Stimulated activated CD8-positive, alpha-beta memory T cell treated with anti-CD3 and anti-CD28 coated beads, Interleukin-2, amount 100 ng/mL, for 48 hours (primary cell): ENCODE results near the gene SRR.
A peak's percentile ranks its signal among the peaks of the same experiment; 100 is the strongest.
"Not testable (repeated sequence)": the region's sequence is repeated elsewhere in the genome, so short reads cannot be mapped to it uniquely, and the experiment has no call there.

Experiments
- DNase-seq, 2 donors: peaks; one replicate each; pipeline ENCODE4 v3.0.0-alpha.2; 2020; ENCODE audit warnings: low read depth in 2 of 2

Gene SRR

DNA sequence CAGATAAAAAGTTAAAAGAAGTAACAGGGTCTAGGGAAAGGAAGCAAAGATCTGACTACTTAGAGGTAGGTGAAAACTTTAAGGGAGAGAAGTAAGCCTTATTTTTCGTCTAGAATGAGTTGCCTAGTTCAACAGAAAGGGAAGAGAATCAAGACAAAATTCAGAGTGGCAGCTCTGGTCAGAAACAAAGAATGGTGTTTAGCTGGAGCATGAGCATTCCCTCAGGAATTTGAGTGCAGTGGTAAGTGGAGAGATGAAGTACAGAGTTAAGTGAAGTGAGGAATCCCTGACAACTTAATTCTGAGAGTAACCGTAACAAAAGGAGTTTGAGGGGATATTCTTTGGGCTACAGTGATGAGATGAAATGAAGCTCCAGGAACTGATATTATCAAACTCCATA lies 11.7 kb upstream of the SRR start:
- no peak for DNase-seq

DNA sequence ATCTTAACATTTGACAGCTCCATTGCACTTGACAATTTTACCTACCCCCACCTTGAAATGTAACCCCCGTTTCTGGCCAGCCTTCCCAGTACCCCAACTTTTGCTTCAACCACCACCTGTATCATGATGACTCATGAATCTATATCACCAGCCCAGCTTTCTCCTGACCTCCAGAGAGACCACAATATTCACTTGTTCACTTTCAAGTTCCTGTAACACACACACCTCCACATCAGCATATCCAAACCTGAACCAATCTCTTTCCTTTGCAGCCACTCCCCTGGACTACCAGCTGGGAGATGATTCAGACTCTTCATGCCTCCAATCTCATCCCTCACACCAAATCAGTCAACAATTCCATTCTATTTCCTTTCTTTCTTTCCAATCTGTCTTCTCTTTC lies 8.2 kb upstream of the SRR start:
- DNase-seq = no peak

DNA sequence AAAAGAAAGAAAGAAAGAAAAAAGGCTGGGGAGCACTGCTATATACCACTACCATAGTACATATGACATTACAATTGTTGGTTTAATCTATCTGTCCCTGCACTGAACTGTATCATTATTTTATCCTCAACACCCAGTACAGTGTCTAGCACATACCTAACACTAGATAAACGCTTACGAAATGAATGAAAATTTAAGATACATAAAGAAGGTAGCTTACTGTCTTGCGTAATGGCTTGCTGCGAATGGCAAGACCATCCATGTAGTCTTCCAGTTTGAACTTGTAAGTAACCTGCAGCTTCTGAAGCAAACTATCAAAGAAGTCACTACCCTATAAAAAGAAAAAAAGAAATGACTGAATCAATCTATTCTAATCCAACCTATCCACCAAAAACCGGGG lies 6.7 kb upstream of the SRR start:
- DNase-seq = no peak

DNA sequence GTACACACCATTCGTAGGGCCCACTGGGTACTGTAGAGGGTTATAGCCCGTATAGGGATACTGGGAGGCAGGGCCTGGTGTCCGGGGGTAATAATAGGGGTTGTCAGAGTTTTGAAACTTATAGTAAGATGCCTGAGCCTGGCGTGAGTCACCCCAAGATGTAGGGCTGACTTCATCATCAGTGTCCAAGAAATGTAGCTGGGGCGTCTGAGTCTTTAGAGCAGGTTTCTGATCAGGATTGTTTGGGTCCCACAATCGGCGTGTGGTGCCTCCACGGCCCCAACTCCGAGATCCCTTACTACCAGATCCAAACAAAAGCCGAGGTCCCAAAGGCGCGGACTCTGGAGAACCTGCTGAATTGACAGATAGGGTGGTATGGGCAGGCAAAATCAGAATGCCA lies 4.6 kb upstream of the SRR start:
- no peak for DNase-seq

DNA sequence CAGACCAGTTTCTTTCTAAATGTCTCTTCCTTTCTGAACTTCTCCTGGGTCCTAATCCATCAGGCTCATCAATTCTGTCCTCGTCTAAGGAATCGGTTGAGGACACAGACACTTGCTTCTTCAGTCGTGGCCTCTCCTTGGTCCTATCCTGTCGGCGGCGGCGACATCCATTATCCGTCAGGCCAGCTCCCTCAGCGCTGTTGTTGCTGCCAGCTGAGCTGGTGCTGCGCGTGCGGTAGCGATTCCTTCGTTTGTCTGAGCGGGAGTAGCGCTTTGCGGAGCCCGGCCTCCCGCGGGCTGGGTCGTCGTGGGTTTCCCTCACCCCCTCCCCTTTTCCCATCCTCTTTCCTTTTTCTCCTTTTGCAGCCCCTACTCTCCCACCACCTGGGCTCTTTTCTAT lies 4.0 kb upstream of the SRR start:
- DNase-seq = no peak

DNA sequence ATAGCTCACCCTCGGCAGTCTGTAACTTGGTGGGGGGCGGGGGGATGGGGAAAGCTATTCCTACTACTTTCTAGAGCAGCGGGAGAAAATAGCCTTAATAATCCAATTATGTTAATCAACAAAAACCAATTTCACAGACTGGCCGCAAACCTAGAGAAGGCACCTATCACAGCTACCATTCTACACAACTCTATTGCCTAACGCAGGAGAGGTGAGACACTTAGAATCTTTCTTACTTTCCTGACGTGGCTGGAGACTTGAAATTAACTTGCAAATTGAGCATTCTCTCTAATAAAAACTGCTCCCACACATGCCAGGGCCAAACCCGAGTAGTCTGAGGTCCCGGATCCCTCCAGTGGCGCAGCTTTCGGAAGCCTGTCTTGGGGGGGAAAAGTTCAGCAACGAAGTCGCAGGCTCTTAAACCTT lies 959 bp upstream of the SRR start:
- DNase-seq = no peak

DNA sequence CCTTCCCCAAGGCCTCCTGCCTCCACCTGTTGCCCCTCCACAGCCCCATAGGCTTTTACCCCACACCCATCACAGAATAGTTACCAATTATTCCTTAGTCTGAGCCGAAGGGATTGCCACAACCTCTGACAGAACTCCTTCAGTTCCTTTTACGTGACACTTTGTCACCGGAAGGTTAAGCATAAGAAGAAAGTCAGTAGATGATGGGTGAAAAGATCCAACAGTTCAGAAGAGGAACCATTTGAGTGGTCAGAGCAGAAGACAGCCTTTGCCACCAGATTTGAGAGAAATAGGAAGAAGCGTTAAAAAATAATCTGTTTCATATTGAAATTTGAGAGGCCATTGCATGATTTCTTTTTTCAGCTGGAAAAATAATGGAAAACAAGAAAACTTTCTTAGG lies 1.2 kb downstream of the SRR start:
- DNase-seq = no peak

DNA sequence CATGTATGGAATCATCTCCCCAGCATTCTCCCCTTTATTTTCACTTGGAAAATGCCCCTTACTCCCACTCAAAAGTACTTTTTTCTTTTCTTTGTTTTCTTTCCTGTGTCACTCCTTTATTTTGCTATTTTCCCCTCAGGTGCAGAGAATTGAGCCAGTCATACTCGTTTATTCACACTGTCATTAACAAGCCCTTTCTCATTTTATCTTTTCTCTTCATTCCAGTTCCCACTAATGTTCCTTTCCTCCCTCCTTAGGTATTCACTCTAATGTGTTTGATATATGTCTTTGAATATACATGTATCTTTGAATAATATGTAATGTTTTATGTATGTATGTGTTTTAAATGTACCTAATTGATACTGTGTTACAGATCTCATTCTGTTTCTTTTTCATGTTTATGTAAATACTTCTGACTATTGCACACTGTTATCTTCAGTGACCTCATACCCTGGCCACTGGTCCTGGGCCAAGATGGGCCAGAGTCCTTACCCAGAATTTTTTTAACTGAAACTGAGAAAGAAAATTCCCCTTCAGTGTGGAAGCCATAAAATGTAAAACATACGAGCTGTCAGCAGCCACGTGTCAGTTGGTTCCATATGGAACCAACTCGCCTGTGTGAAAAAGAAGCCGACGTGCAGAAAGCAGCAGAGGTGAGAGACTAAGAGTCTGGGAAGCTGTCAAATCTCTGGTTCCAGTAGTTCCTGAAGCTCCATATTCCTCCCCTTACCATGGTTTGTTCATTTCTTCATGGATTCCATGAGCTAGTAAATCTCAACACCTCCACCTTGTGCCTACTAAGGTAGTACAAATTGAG lies 5.8 kb downstream of the SRR start:
- no peak for DNase-seq

DNA sequence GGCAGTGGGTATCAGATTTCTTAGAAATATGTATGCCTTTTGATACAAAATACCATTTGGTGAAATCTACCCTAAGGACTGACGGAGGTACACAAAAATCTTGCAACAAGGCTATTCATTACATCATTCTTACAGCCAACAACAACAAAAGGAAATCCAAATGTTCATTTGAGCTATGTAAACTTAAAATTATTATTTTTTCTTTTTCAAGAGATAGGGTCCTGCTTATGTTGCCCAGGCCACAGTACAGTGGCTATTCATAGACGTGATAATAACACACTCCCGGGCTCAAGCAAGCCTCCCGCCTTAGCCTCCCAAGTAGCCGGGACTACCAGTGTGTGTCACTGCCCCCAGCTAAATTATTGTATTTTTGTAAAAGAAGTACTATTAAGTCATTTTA lies 9.0 kb downstream of the SRR start:
- no peak for DNase-seq

DNA sequence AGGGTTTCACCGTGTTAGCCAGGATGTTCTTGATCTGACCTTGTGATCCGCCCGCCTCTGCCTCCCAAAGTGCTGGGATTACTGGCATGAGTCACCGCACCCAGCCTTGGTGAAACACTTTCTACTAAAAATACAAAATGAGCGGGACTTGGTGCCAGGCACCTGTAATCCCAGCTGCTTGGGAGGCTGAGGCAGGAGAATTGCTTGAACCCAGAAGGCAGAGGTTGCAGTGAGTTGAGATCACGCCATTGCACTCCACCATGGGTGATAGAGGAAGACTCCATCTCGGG lies 13.1 kb downstream of the SRR start:
- not testable (repeated sequence) for DNase-seq

DNA sequence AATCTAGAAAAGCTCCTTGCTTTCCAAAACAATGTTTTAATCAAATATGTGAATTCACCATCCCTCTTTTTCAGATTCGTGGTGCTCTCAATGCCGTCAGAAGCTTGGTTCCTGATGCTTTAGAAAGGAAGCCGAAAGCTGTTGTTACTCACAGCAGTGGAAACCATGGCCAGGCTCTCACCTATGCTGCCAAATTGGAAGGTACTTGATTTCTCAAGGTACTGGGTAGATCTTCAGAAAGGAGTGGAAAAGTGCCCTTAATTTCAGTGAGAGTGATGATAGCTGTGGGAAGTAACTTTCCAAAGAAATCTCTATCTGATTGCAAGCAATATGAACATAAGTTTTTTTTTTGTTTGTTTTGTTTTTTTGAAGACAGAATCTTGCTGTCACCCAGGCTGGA lies 14.0 kb downstream of the SRR start:
- no peak for DNase-seq

DNA sequence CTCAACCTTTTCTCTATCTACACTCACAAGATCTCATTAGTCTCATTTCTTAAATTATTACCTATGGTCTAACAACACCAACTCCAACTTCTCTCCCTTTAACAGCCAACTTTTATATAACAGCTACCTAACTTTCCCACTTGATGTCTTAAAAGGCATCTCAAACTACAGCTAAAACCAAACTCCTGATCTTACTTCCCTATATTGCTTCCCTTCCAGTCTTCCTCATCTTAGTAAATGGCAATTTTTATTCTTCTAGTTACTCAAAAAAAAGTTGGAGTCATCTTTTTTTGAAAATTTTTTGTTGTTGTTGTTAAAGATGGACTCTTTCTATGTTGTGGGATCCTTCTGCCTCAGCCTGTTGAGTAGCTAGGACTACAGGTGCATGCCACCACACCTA lies 15.3 kb downstream of the SRR start:
- no peak for DNase-seq

DNA sequence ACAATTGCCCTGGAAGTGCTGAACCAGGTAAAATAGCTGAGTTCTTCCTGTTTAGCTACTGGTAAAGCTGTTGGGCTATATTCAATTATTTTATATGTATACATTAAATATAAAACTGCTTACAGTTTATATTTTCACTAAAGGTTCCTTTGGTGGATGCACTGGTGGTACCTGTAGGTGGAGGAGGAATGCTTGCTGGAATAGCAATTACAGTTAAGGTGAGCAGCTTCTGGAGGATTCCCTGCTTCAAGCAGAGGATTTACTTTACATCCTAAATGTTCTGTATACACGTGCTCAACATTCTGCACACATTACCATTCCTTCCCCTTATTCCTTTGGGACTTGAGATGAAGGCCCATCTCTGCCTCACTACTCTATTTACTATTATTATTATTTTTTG lies 17.6 kb downstream of the SRR start:
- DNase-seq = no peak

DNA sequence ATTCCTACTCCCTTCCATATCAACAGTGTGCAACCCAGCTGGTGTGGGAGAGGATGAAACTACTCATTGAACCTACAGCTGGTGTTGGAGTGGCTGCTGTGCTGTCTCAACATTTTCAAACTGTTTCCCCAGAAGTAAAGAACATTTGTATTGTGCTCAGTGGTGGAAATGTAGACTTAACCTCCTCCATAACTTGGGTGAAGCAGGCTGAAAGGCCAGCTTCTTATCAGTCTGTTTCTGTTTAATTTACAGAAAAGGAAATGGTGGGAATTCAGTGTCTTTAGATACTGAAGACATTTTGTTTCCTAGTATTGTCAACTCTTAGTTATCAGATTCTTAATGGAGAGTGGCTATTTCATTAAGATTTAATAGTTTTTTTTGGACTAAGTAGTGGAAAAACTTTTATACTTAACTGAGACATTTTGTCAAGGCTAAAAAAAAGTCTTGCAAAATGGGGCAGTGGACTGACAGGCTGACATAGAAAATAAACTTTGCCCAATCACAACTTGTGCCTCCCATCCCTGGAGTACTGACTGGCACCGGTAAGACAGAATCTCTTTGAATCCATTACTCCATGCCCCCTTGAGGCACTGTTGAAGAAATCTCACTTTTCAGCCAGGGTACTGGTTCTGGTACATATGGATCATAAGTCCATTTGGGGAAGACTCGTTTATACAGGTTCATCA lies 20.0 kb downstream of the SRR start:
- DNase-seq = no peak

DNA sequence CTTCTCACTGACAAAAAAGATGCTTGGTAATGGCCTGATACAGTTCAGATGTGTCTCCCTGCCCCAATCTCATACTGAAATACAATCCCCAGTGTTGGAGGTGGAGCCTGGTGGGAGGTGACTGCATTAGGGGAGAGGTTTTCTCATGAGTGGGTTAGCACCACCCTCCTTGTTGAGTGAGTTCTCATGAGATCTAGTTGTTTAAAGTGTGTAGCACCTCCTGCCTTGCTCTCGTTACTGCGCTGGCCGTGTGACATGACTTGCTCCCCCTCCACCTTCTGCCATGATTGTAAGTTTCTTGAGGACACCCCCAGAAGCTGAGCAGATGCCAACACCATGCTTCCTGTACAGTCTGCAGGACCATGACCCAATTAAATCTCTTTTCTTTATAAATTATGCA lies 27.6 kb downstream of the SRR start:
- DNase-seq = no peak

DNA sequence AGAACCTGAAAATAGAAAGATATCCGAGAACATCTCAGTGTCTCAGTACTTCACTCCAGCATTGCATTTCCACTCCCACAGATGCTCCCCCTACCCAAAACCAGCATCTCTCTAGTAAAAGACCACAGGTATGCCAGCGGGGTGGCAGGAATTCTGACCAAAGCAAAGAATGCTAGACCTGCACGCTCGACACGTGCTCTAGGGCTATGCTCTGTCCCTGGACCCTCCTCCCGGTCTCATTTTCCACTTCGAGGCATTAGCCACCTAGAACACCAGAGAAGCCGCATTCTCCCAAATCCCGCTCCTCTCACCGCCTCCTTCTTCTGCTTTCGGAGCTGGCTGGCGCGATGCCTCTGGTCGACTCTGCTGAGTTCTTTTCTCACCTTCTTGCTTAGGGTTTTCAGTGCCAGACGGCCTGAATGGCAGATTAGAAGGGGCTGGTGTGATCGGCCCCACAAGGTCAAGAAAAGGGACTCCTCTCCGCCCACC lies 32.0 kb downstream of the SRR start:
- no peak for DNase-seq

DNA sequence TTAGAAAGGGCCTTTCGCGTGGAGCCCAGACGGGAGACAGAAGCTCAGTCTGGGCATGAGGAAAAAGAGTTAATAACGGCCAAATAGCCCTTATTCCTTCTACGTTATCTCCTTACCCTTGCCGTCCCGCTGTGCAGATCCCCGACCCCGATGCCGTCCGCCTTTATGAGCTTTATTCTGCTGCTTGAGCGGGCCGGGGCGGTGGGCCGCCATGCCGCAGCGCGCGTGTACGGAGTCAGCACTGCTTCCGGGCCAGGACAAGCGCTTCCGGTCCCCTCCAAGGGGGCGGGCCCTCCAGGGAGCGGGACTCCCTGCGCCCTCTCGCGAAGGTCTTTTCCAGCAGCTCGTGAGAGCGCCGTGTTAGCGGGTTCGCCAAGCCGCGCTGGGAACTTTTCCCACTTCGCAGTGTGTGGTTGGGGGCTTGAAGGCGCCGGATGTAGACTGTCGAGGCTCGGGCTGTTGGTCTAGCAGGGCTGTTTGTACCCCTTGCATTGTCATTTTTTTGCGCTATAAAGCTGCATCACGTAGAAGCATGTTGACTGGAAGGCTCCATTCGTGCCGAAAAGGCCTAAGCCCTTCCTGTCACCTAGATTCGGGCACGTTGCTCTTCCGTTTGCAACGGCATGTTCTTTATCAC lies 32.6 kb downstream of the SRR start, which contains the start of gene TSR1:
Gene TSR1 (minus strand): TSS at position 243 of the 637 bp plus-strand sequence. CDS start 30 bp downstream, at position 213.
- DNase-seq = peak; percentile 84 to 85

DNA sequence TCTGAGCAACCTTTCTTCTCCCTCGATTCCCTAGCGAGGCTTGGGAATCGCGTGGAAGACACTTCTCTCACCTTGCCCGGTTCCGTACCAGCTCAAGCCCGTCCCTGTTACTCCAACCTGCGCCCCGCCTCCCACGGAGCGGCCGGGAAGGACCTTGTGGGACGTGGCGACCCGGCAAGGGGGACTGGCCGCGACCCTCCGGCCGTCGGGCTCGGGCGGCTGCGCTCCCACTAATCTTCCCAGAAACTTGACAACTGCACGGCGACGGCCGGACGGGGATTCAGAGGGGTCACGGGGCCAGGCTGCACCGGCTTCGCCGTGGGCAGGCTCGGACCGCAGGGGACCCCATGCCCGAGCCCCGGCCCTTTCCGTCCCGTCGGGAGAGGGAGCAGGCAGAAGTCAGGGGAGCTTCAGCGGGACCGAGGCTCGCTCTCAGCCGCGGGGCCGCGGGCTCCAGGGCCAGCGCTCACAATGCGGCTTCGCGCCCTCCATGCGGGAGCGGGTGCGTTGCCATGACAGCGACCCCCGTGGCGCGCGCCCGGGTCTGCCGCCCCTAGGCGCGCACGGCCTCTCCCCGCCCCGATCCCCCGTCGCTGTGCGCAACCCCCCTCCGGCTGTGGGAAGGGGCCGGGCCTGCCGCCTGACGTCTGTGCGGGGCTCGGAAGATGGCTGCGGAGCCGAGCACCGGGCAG lies 33.2 kb downstream of the SRR start, which contains the start of gene SGSM2:
Gene SGSM2 (plus strand): TSS at position 650 of the 692 bp plus-strand sequence. CDS start 188 bp downstream, outside the sequence.
- peak; percentile 48 to 54 for DNase-seq

DNA sequence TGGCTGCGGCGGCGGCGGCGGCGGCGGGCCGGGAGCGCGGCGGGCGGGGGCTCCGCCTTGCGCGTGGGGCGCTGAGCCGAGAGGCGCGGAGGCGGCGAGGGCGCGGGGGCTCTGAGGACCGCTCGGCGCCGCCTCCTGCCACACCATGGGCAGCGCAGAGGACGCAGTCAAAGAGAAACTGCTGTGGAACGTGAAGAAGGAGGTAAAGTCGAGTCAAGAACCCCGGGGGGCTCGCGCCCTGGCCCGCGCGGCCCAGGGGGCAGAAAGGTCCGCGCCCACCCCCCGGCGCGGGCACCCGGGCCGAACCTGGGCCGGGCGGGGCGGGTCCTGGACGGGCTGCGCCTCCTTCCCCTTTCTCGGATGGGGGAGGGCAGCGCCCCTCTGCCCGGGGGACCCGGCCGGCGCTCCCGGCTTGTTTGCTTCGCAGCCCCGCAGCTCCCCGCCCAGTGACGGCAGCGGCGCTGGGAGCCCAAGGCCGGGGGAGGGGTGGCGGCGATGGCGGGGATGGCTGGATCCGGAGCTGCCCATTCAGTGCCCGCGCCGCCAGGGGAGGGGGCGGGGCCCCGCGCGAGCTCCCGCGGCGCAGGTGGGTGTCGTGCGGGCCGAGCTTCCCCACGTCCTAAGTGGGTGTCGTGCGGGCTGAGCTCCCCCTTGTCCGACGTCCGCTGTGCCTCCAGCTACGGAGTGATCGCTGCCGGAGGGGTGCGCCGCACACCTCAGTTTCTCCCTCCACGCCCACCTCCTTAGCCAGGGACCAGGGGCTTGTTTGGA lies 34.0 kb downstream of the SRR start:
- peak; percentile 37 to 46 for DNase-seq

DNA sequence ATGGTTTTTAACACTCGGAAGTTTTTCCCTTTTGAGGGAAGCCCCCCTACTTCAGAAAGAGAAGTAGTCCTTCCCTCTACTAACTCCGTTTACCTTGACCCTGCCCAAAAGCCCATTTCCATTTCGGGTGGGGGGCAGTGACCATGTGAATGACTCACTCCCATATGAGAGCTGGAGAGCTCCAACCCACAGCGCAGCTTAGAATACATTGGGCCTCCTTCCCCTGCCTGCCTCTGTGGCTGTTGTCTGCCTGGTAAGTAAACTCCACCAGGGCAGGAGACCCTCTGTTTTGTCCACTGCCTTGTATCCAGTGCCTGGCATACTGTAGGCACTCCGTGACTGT lies 34.5 kb downstream of the SRR start:
- no peak for DNase-seq

DNA sequence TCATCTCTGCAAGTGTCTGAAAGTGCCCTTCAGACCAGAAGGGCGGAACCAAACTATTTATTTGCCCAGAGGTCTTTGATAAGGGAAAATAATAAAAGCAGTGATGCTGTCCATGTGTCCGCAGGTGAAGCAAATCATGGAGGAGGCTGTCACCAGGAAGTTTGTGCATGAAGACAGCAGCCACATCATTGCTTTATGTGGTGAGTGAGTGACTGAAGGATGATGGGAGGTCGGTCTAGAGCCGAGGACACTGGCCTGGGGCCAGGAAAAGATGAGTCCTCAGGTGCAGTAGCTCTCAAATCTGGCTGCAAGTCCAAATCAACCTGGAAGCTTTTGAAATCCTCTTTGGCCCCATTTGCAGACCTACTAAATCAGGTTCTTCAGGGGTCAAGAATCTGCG lies 39.7 kb downstream of the SRR start:
- DNase-seq = peak; percentile 30 to 50

DNA sequence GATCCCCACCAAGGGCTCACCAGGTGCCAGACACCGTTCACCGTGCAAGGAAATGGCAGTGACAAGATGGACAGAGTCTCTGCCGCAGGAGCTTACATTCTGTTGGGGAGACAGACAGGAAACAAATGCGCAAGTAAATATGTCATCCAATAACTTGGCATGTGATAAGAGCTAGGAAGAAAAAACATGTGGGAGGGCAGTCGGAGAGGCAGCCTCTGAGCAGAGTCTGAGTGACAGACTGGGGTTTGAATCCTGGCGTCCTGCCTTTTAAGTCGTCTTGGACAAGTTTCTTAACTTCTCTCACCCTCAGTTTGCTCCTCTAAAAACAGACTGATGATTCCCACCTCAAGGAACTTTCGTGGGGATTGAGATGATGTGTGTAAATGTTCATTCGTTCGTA lies 40.8 kb downstream of the SRR start:
- DNase-seq = no peak
